NCI-H2107 (cell line): ENCODE results near the gene YBX2.
A peak's percentile ranks its signal among the peaks of the same experiment; 100 is the strongest.
"Not testable (repeated sequence)": the region's sequence is repeated elsewhere in the genome, so short reads cannot be mapped to it uniquely, and the experiment has no call there.

ENCODE experiments used
- DNase-seq: peaks from one replicate; lab custom pipeline; 2025; lab: John Stamatoyannopoulos, UW

Gene YBX2

GRCh38 chr17:7262935-7263800, 31.3 kb downstream of the YBX2 start:
- no peak for DNase-seq

GRCh38 chr17:7262192-7262934, 32.1 kb downstream of the YBX2 start, which contains the start of gene CLDN7:
TSS of gene CLDN7 (minus strand) at chr17:7262478. CDS start at chr17:7262043, 435 bp downstream.
- peak; percentile 59 for DNase-seq

- no peak for DNase-seq
These were observed 32.9 kb downstream of the YBX2 start for GRCh38 chr17:7261379-7262191.

GRCh38 chr17:7260651-7261378, 33.6 kb downstream of the YBX2 start:
- DNase-seq, result peak; percentile 30

GRCh38 chr17:7260151-7260550, 34.3 kb downstream of the YBX2 start:
- no peak for DNase-seq

GRCh38 chr17:7259555-7259889, 34.9 kb downstream of the YBX2 start:
- DNase-seq, result no peak

- no peak for DNase-seq
These were observed 35.5 kb downstream of the YBX2 start for GRCh38 chr17:7258731-7259554.

GRCh38 chr17:7256766-7257456, 37.5 kb downstream of the YBX2 start:
- DNase-seq, result no peak

GRCh38 chr17:7254511-7254910, 39.9 kb downstream of the YBX2 start:
- no peak for DNase-seq

- DNase-seq, result no peak
These were observed 41.4 kb downstream of the YBX2 start for GRCh38 chr17:7253082-7253481.

- peak; percentile 40 for DNase-seq
These were observed 42.0 kb downstream of the YBX2 start, which contains the start of gene ELP5 for GRCh38 chr17:7252176-7253043. TSS of gene ELP5 (plus strand) at chr17:7252215. CDS start at chr17:7252551, 336 bp downstream.

GRCh38 chr17:7251661-7252175, 42.7 kb downstream of the YBX2 start, which contains the start of gene CTDNEP1:
TSS of gene CTDNEP1 (minus strand) at chr17:7251734. CDS start at chr17:7251296, 438 bp downstream.
- peak; percentile 83 for DNase-seq

- no peak for DNase-seq
These were observed 43.5 kb downstream of the YBX2 start for GRCh38 chr17:7250695-7251627.

GRCh38 chr17:7249830-7250229, 44.6 kb downstream of the YBX2 start:
- DNase-seq, result no peak

GRCh38 chr17:7249214-7249613, 45.2 kb downstream of the YBX2 start:
- no peak for DNase-seq

- no peak for DNase-seq
These were observed 45.6 kb downstream of the YBX2 start for GRCh38 chr17:7248796-7249195.

- no peak for DNase-seq
These were observed 47.7 kb downstream of the YBX2 start for GRCh38 chr17:7246779-7247178.

- not testable (repeated sequence) for DNase-seq
These were observed 50.6 kb downstream of the YBX2 start for GRCh38 chr17:7243838-7244237.
